D721Med (cell line): ENCODE measurements around the gene ZNF20.
"Not testable (repeated sequence)": the region's sequence is repeated elsewhere in the genome, so short reads cannot be mapped to it uniquely, and the experiment has no call there.

ENCODE experiments used
- DNase-seq: peaks from one replicate; pipeline ENCODE4 v3.0.0; 2011; ENCODE audit warnings: low spot score; ENCODE audit not compliant: insufficient read length
- FAIRE-seq: peaks from 2 replicates; lab custom pipeline; 2011; peaks lifted over from hg19 to GRCh38; lab: Jason Lieb, UNC
- CTCF ChIP-seq: IDR thresholded peaks from 2 replicates; pipeline ENCODE4 v1.5.1; 2012; ENCODE audit warnings: mild to moderate bottlenecking, control low read depth; ENCODE audit not compliant: insufficient read depth; ENCODE audit errors: missing control alignments

Gene ZNF20

GRCh38 chr19:12113121-12113520 is 27.0 kb downstream of the ZNF20 start:
- FAIRE-seq (no peak), DNase-seq (no peak)
- TF ChIP-seq CTCF = no peak

- DNase-seq (no peak), FAIRE-seq (no peak)
- TF ChIP-seq CTCF = no peak
Observed at GRCh38 chr19:12112701-12113100, 27.4 kb downstream of the ZNF20 start.

DNA sequence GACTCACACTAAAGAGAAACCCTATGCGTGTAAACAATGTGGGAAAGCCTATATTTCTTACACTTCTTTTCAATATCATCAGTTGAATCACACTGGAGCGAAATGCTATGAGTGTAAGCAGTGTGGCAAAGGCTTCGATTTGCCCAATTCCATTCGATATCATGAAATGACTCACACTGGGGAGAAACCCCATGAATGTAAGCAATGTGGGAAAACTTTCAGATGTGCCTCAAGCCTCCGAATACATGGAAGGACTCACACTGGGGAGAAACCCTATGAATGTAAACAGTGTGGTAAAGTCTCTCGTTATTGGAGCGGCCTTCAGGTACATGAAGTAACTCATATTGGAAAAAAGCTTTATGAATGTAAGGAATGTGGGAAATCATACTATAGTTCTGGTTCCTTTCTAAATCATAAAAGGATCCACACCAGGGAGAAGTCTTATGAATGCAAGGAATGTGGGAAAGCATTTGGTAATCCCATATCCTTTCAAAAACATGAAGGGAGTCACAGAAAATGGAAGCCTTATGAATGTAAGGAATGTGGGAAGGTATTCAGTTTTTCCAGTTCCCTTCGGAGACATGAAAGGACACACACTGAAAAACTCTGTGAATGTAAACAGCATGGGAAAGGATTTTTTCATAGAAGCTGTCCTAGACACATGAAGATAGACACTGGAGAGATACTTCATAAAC is 28.1 kb downstream of the ZNF20 start:
- FAIRE-seq (no peak), DNase-seq (no peak)
- TF ChIP-seq CTCF = no peak

DNA sequence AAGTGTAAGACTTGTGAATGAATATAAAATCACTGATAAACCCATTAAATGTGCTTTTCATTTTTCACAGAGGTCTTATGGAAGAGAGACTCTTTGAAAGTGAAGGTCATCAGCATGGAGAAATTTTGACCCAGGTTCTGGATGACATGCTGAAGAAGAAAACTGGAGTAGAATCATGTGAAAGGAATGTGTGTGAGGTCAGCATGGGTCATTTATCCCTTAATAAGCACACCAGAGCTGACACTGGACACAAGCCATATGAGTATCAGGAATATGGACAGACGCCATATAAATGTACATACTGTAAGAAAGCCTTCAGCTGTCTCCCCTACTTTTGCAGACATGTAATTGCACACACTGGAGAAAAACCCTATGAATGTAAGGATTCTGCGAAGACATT is 29.0 kb downstream of the ZNF20 start:
- TF ChIP-seq CTCF = no peak
- no peak for DNase-seq
- no peak for FAIRE-seq

DNA sequence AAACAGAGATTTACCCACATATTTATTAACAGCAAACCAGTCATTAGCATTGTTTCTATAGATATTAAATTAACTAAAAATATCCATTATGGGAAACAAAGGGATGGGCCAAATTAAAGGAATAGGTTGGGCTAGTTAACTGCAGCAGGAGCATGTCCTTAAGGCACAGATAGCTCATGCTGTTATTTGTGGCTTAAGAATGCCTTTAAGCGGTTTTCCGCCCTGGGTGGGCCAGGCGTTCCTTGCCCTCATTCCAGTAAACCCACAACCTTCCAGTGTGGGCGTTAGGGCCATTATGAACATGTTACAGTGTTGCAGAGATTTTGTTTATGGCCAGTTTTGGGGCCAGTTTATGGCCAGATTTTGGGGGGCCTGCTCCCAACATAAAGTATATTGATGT is 36.2 kb downstream of the ZNF20 start:
- DNase-seq, FAIRE-seq: not testable (repeated sequence)

GRCh38 chr19:12098040-12098439 is 42.1 kb downstream of the ZNF20 start:
- no peak for TF ChIP-seq CTCF
- DNase-seq (no peak), FAIRE-seq (no peak)

DNA sequence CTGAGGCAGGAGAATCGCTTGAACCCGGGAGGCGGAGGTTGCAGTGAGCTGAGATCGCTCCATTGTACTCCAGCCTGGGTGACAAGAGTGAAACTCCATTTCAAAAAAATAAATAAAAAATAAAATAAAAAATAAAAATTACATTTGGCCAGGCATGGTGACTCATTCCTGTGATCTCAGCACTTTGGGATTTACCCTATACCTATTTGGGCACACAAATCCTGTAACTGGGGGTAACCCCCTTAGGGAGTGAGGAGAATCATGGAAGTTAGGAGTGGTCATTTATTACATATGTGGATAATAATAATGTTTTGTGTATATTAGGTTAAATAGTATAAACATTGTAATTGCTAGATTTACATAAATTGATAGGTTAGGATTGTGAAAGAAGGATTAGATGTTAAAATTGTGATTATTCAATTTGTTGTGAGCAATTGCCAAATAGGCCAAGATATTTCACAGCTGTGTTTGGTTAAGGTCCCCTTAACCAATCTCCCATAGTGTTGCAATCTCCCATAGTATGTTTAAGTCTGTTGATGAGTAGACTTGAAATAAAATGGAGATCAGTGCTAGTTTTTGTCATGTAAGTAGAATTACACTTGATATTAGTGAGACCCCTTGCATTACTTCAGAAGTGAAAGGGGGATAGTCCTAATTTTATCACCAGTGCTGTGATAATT is 44.9 kb downstream of the ZNF20 start:
- FAIRE-seq (no peak), DNase-seq (no peak)
- TF ChIP-seq CTCF = no peak
